NCI-H1417 (cell line): ENCODE results near the gene TNFRSF4.

ENCODE experiments used
- DNase-seq, 3 experiments: peaks; one replicate each; lab custom pipeline; 2025; lab: John Stamatoyannopoulos, UW

Gene TNFRSF4

DNA sequence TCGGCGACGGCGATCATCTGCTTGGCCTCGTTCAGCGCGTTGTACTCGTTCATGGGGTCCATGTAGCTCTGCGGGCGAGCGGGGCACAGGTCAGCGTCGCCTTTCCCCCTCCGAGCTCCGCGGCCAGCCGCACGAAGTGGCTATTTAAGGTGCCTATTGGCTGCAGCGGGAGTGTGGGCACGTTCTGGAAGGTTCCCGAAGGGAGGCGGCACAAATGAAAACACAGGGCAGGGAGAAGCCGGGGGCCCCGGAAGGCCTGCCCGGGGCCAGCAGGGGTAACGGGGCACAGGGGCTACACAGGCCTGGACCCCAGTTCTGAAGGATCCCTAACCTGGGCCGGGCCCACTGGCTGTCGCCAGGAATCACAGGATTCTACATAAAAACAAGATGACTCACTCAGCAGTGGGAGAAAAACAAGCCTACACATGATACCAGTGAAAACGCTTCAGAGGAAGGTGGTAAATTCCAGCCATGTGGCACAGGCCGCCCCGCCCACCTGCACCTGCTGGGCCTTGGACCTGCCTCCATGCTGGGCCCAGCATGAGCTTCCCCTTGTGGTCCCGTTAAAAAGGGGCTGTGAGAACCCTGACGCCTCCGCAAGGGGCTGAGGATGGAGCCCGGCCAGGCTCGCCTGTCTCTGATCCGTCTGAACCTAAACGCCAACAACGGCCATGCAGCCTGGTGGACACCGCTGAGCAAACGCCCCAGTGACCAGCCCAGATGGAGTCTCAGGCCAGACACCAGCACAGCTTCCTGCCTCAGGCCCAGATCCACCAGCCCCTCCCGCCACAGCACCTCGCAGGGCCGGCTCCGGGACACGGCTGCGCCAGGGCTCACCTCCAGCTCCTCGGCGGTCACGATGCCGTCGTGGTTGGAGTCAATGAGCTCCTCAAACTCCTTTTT is 3.9 kb upstream of the TNFRSF4 start:
- no peak for DNase-seq

DNA sequence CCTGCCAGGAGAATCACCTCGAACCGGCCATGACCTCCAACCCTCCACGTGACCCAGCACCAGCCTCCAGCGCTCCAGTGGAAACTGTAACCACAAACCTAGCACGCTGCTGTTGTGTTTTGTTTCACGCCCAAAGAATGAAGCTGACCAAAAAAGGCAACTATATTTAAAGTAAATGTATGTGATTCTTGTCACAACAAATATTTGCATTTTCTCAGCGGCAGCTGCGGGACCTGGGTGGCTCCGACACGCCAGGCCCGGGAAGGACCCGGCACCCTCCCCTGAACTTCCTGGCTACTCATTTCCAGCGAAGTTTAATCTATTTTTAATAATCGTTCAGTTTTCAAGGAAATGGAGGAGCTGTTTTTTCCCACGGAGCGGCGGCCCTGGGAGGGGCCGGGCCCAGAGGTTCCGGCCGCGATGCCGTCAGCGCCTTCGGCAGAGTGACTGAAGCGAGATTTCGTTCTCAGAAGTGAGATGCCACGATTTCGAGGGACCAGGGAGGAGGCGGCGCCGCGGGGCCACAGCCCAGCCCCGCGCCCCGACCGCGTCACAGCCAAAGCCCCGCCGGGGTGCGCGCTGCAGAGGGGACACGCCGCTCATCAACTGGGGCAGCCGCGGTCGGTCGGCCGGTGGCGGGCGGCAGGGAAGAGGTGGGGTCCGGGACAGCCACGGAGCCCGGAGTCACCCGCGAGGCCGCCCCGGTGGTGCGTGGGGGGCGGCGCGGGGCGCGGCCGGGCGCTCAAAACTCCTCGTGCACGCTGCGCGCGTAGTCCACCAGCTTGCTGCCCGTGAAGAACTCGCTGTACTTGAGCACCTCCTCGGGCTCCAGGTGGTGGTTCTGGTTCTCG is 3.0 kb upstream of the TNFRSF4 start:
- DNase-seq = no peak

DNA sequence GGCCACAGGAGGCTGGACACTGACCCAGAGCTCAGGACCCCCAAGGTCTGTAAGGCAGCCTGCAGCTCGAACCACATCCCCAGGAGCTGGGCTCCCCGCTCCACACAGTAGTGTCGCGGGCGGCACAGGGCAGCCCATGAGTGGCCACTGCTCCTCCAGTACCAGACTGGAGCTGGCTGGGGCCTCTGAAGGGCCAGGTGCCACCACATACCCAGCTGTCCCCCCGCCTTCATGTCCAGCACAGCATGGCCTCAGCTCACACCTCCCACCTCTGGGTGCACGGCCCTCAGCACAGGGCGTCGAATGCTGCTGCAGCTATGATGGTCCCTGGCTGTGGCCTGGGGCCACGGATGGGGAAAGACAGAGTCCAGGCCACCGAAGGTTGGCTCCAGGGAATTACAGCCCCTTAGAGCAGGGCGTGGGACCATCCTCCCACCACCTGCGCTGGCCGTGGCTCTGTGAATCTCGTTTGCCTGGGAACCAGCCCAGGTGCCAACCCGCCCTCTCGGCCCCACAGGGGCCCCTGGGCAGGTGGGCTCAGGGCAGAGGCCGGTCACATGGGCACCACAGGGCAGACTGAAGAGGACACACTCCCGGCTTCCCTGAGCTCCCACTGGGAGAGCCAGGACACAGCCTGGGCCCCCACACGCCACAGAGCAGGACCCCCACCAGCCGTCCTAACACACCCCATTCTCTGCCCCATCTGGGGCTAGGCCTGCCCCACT is 2.1 kb upstream of the TNFRSF4 start:
- no peak for DNase-seq

DNA sequence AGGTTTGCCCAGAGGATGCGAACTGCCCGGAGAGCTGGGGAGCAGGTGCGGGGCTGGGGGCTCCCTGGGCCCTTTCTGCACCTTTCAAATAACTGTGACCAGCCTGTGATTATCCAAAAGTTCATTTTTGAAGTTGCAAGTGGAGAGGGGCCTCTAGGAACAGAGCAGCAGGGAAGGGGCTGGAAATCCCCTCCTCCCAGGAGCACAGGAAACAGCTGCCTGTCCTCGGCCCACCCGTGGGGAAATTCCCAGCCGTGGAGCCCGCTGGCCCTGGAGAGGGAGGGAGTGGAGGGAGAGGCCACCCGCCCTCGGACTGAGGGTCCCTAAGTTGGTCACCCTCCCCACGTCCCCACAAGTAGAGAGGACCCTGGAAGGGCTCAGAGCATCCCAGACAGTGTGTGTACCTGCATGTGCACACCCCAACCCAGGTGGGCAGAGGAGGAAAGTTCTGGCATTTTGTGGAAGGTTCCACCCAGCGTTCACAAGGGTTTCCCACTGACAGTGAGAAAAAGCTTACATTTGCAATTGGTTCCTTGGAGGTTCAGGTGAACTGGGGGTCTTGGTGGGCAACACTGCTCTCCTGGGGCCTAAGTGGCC is 1.2 kb upstream of the TNFRSF4 start:
- no peak for DNase-seq

DNA sequence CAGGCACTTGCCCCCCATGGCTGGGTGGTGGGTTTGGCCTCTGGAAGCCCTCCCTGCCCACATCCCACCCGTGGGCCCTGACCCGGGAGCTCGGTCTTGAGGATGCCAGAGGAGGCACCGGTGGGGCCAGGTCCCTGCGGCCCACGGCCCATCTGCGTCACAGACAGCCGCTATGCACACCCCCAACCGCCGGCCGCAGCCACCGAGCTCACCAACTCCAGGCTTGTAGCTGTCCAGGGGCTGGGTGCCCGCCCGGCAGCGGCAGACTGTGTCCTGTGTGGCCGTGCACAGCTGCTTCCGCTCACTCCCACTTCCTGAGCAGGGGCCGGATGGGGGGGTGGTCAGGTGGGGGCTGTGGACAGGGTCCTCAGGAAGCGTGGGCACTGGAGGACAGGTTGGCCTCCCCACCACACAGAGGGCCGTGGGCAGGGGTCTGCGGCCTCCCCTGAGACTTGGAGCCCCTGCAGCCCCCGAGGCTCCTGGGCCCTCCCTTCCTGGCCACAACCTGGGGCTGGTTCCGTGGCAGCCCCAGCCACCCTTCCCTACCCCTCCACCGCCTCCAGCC is 1.1 kb downstream of the TNFRSF4 start:
- DNase-seq = no peak

DNA sequence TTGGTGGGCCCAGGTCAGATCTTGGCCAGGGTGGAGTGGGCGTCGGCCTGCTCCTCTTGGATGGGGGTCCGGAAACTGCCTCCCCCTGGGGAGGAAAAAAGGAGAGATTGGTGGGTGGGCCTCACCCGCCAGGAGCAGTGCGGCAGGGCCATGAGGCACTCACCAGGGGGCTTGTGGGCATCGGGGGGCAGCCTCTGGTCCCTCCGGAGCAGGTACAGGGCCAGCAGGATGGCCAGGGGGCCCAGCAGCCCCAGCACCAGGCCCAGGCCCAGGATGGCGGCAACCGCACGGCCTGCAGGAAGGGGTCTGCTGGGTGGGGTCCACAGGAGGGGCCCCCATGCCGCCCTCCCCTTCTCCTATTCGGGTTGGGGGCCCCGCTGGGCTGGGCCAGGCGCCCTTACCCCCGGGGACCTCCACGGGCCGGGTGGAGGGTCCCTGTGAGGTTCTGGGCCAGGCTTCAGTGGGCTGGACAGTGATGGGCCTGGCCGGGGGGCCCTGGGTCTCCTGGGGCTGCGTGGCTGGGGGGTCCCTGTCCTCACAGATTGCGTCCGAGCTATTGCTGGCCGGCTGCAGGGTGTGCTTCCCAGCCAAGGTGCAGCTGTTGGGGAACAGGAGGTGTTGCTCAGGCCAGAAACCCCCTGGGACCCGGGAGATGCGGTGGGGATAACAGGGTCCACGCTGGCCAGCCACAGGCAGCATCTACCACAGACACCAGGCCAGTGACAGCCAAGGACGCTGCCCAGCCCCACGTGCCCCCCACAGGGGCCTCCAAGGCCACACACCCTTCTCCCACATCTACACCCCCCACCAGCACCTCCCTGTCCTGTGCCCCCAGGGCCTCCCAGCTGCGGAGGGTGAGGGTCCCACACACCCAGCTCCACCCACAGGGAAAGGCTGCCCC is 2.2 kb downstream of the TNFRSF4 start:
- no peak for DNase-seq

DNA sequence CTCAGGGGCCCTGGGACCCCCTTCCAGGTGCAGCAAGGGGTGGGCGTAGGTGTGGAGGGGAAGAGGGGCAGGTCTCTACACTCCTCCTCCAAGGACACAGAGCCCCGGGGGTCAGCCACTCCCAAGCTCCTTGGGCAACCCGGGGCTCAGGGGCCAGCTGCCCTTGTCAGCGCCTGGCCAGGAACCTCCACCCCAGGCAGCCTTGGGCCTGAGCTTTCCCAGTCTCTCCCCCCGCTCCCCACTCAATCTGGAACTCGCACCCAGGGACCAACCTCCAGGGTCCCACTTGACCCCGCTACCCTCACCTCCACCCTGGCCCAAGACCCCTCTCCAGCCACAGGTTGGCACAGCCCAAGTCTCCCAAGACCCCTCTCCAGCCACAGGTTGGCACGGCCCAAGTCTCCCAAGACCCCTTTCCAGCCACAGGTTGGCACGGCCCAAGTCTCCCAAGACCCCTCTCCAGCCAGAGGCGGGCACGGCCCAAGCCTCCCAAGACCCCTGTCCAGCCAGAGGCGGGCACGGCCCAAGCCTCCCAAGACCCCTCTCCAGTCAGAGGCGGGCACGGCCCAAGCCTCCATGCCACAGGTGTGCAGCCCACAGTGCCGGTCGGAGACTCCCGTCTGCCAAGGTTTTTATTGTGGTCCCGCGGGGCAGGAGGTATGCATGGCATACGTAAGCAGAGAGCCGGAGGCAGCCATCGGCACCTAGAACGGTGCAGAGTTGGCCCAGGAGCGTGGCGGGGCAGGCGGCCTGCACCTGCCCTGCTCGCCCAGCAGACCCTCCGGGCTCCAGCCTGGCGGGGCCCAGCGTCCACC is 3.0 kb downstream of the TNFRSF4 start:
- DNase-seq = no peak

DNA sequence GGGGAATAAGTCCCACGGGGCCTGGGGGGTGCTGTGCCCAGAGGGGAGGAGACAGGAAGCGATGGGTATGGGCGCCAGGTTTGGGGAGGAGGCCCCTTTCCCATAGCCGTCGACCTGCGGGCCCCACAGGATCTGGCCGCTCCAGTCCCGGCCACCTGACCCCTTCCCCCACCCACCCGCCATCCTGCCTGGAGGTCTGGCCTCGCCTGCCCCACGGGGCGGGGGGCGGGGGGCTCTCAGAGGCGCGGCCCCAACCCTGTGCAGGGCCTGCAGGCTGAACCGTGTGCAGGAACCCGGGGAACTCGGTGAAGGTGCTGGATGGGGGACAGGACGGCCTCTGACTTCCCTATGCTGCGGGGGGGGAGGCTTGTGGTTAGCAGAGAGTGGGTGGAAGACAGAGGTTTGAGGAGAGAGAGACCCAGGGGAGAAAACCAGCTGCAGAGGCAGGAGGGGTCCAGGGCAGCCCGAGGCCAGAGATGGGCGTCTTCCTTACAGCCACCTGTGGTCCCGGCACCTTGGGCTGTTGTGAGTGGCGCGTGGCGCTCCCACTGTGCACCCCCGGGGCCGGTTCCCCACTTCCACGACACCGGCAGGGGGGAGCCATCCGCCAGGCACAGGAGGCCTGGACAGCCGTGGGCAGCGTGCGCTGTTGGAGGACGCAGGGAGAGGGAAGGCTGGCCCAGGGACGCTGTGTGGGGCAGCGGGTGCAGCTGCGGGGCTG is 5.1 kb downstream of the TNFRSF4 start:
- peak in 1 of 3 experiments; percentile 12 for DNase-seq

DNA sequence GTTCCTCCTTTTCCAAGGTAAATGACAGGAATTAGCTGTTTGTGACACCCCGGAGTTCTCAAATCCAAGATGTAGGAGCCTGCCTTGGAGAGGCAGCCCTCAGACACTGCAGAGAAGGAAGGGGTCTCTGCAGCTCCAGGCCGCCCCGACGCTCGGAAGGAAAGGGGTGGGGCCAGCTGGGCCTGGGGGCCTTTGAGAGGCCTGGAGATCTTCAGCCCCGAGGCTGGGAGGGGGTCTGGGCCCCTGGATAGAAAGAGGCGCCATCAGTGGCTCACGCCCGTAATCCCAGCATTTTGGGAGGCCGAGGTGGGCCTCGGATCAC is 6.4 kb downstream of the TNFRSF4 start:
- no peak for DNase-seq

DNA sequence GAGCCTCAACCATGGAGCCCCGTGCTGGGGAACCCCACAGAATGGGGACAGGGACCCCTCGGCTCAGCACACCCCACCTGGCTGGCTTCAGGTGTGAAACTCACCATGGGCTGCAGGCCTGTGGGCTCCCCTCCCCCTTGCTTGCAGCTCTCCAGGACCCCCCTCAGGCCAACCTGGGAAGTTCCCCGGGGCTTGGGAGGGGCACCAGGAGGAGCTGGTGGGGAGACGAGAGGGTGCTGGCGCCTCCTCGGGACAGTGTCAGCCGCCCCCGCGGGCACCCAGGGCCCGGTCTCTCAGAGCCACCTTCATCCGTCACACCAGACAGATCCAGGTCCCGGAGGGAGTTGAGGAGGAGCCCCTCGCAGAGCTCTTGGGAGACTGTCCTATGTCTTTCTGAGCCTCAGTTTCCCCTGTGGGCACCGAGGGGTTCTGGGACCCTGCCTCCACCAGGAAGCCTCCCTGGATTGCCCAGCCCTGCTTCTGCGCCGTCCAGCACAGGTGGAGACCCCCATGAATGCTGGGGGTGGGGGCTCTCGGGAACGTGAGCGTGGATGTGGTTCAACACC is 6.9 kb downstream of the TNFRSF4 start:
- DNase-seq = no peak

DNA sequence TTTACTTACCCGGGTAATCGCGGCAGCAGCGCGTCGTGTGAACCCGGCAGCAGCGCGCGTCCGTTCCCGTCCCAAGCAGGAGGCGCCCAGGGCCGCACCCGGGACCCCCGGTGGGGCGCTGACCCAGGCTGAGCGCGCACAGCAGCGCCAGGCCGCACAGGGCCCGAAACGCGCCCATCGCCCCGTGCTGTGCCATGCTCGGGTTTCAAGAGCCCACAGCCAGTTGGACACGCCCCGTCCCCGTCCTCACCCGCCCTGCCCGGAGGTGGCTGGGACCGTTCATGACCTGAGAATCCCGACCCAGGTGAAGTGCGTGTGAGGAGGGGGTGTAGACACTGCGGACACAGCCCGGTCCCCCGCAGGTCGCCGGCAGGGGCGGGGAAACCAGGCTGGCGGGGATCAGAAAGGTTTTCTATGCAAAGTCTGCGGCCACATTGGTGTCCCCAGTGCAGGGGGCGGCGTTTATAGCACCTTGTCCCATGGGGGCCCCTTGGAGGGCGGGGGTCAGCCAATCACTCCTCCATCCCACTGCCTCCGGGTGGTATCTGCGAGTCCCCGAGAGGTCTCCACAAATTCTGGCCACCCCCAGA is 7.5 kb downstream of the TNFRSF4 start, which contains the start of gene TNFRSF18:
Gene TNFRSF18 (minus strand): TSS at position 217 of the 590 bp plus-strand sequence. CDS start 21 bp downstream, at position 196.
- peak; percentile 35 to 51 (median 48) for DNase-seq

DNA sequence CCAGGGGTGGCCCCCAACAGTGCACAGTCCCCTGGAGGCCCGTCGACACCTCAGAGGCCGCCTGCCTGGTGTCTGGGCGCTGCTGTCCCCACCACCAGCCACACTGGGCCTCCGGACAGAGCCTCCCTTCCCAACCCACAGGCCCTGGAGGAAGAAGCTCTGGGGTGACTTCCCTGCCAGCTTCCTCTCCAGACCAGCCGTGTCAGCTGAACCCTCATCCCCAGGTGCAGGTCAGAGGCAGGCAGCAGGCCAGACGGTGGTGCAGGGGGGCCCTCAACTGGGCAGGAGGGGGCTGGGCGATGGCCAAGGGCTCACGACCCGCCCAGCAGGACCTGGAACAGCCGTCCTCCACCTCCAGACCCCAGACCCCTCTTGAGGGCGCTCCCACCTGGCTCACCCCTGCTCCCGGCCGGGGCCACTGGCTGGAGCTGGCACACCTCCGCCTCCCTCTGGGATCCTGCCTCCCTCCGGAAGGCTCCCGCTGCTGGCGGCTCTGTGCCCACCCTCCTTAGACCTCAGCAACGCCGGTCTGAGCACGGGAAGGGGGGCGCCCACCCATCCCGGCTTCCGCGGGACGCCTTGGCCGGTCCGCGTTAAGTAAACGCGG is 8.1 kb downstream of the TNFRSF4 start:
- DNase-seq = no peak

DNA sequence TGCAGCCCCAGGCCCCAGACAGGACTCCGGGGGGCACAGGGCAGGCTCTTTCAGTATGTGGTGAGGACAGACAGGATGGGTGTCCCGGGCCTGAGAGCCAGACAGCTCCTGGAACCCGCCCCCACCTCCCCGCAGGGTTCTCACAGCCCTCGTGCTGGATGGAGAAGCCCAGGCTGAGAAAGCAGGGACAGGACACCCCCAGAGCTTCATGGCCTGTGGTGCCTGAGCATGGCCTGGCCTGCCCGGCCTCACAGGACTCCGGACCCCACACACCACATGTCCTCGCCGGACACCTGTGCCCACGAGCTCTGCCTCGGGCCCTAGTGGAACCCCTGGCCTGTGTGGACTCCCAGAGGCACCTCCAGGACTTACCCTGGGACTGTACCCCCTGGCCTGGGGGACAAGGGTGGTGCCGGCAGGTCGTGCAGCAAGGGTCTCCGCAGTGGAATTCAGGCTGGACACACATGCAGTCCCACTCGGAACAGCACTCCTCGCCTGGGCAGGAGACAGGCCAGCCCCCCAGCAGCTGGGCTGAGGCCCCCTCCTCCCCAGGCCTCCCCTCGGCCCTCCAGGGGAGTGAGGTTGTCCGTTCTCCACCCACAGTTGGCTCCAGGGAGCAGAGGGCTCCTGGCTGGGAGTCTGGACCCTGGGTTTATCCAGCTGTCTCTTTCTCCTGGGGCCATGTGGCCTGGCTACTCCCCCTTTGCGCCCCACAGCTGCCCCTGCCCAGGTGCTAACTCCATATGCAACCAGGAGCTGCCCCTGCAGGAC is 8.8 kb downstream of the TNFRSF4 start:
- DNase-seq = no peak

DNA sequence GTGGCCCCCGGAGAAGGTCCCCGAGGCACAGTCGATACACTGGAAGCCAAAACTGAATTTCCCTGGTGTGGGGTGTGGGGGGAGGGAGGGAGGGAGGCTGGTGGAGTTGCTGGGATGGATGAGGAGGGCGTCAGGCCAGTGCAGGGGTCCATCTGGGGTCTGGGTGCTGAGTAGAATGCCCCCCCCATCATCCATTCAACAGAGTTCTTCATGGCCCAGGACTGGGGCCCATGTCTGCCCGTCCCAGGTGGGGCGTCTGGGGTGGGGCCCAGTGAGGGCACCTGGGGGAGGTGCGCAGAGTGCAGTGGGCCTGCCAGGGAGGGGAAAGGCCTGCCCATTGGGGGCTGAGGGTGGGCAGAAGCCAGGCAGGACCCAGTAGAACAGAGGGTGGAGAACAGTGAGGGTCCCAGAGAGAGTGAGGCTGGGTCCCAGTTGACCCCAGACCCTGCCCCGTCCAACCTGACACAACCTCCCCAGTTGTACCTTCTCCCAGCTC is 9.5 kb downstream of the TNFRSF4 start:
- no peak for DNase-seq

DNA sequence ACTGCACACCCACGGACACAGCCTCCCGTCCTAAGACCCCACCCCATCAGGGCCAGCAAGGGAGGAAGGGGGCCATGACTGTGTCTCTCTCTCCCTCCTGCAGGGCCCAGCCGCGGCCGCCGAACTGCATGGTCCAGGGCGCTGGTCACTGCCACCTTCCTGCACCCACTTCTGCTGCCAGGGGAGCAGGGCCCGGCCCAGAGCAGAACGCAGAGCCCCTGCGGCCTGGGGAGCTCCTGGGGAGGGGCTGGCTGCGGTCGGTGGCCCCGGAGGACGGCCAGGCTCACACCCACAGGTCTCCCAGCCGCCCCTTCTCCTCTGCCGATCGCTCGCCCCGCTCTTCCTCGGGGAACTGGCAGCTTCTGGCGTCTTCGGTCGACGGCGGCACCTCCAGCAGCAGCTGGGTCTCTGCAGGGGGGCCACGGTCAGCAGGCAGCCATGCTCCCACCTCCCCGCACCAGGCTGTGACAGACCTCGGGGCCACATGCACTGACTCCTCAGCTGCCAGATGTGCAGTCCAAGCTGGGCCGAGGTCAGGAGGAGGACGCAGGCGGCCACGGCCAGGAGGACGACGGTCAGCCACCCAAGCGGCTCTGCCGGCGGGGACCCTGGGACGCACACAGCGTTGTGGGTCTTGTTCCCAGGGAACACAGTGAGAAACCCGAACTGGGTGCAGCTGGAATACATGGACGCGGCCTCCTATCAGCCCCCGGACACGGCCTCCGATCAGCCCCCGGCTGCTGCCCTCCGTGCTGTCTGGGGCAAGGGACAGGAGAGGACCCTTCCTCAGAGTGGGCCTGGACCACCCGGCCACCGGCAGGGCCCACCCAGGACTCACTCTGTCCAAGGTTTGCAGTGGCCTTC is 10.2 kb downstream of the TNFRSF4 start:
- no peak for DNase-seq
